HFFc6 (cell line): Measurements from ENCODE around the gene CCDC137. TPM values are rescaled to one million over a fixed set of nuclear protein-coding genes. Genes with fewer than 3 reads are reported as not detected.

Experiments
- DNase-seq: peaks from one replicate; pipeline ENCODE4 v3.0.0-alpha.2; 2018
- H3K27ac Mint-ChIP-seq: 2 replicates; pipeline ENCODE4 v1.8.0; 2020; ENCODE audit warnings: mild to moderate bottlenecking, mixed read lengths
- H3K27me3 Mint-ChIP-seq: 2 replicates; pipeline ENCODE4 v1.8.0; 2021; ENCODE audit warnings: mild to moderate bottlenecking, moderate library complexity, mixed read lengths; ENCODE audit not compliant: insufficient read depth
- H3K36me3 Mint-ChIP-seq: 2 replicates; pipeline ENCODE4 v1.8.0; 2021; ENCODE audit warnings: low read depth, mixed read lengths
- H3K4me1 Mint-ChIP-seq: 2 replicates; pipeline ENCODE4 v1.8.0; 2020; ENCODE audit warnings: low read depth, mixed read lengths
- H3K4me3 Mint-ChIP-seq: 2 replicates; pipeline ENCODE4 v1.8.0; 2020; ENCODE audit warnings: mild to moderate bottlenecking, moderate library complexity, mixed read lengths
- H3K9me3 Mint-ChIP-seq: 2 replicates; pipeline ENCODE4 v1.8.0; 2020; ENCODE audit warnings: mild to moderate bottlenecking, mixed read lengths
- CTCF ChIP-seq: fragments of 200-600 bp; sonication (generic); IDR thresholded peaks from 2 replicates; pipeline ENCODE4 v1.5.0; 2021; ENCODE audit warnings: antibody characterized with exemption, mild to moderate bottlenecking
- total RNA-seq, 6 experiments: library from RNA; stranded (reverse); fragmentation: NEBNext Ultra II Directional; extraction: Animal tissue kit (Norgen Biotek cat#: 25700); gene quantifications; 2 replicates in 1 of 6; 3 replicates in 5 of 6; pipeline ENCODE4 v1.2.3, GENCODE V29; 2021

CCDC137 gene
- total RNA-seq, 6 experiments from 2014 or later = 22.8 to 28.8 (median 25.2) TPM

- no peak for DNase-seq
- H3K36me3 Mint-ChIP-seq = peaks cover 23% of the 10 kb centered on the region
- H3K9me3 Mint-ChIP-seq = no peaks in the 10 kb centered on the region
- no peak overlapping the region for H3K4me3 Mint-ChIP-seq
- peaks cover 7% of the 10 kb centered on the region for H3K27me3 Mint-ChIP-seq
- H3K4me1 Mint-ChIP-seq = peaks cover 17% of the 10 kb centered on the region
- H3K27ac Mint-ChIP-seq = no peak overlapping the region; the same call in none of the 2 replicates
- no peak for TF ChIP-seq CTCF
Observed at GRCh38 chr17:81697261-81698044, 30.9 kb downstream of the CCDC137 start.

DNA sequence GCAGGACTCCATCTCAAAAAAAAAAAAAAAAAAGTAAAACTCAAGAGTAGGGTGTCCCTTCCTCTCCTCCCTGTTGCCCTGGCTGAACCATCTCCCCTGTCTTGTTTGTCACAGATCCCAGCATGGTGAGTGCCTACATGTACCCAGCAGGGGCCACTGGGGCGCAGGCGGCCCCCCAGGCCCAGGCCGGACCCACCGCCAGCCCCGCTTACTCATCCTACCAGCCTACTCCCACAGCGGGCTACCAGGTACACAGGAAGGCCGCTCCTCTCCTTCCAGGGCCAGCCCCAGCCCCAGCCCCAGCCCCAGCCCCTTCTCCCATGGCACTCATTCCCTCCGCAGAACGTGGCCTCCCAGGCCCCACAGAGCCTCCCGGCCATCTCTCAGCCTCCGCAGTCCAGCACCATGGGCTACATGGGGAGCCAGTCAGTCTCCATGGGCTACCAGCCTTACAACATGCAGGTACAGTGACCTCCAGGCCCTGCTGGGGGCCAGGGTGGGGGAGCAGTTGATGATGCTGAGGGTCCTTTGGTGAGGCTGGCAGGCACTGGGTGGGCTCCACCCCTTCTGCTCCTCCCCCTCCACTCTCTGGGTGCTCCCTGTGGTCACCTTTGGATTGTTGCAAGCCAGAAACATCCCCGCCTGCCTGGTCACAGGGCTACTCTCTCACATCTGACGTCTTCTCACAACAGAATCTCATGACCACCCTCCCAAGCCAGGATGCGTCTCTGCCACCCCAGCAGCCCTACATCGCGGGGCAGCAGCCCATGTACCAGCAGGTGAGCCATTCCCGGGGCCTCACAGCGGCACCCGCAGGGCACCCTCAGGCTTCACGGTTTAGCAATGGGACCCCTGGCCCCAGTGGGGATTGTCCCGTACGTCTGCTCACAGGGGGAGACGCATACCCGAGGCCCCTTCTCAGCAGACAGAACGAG, 34.1 kb downstream of the CCDC137 start:
- Mint-ChIP-seq H3K27ac (peak overlapping the region; percentile 98; the same call in 1 of the 2 replicates), H3K36me3 (peaks cover 39% of the 10 kb centered on the region), H3K4me3 (0 out of 2 replicates have a peak overlapping the region, but pooled peaks have one; percentile 1), H3K9me3 (no peaks in the 10 kb centered on the region), H3K4me1 (peaks cover 20% of the 10 kb centered on the region), H3K27me3 (peaks cover 11% of the 10 kb centered on the region)
- no peak for TF ChIP-seq CTCF
- DNase-seq = no peak

- Mint-ChIP-seq H3K27me3 (peaks cover 11% of the 10 kb centered on the region), H3K36me3 (peaks cover 47% of the 10 kb centered on the region), H3K9me3 (no peaks in the 10 kb centered on the region), H3K27ac (peak overlapping the region; percentile 98), H3K4me3 (peak overlapping the region; percentile 97), H3K4me1 (peaks cover 20% of the 10 kb centered on the region)
- DNase-seq = no peak
- TF ChIP-seq CTCF = no peak; the same call in 1 of the 2 replicates
Observed at GRCh38 chr17:81701288-81702071, 34.9 kb downstream of the CCDC137 start.

GRCh38 chr17:81702934-81703746, 36.6 kb downstream of the CCDC137 start, which contains the start of gene MRPL12:
TSS of gene MRPL12 (plus strand) at chr17:81703367. CDS start at chr17:81703502, 135 bp downstream.
- DNase-seq = peak; percentile 88
- H3K9me3 Mint-ChIP-seq = no peaks in the 10 kb centered on the region
- peak; percentile 73 for TF ChIP-seq CTCF
- peaks cover 9% of the 10 kb centered on the region for H3K27me3 Mint-ChIP-seq
- H3K27ac Mint-ChIP-seq = peak within 1 kb of the TSS; percentile 98
- peaks cover 40% of the 10 kb centered on the region for H3K36me3 Mint-ChIP-seq
- H3K4me1 Mint-ChIP-seq = peaks cover 20% of the 10 kb centered on the region
- peak within 1 kb of the TSS; percentile 97 for H3K4me3 Mint-ChIP-seq
